ENCODE results near the gene ANKS3.

Gene ANKS3

GRCh38 chr16:4747906-4748681 lies 14.0 kb upstream of the ANKS3 start:
- Histone ChIP-seq H3K9me3 (ENCODE audit: control extremely low read depth in 1 of 5, control insufficient read depth in 4 of 5, insufficient read depth in 2 of 5, low read depth in 1 of 5, low read length in 4 of 5) (no peaks in the 10 kb centered on the region), H3K4me3 (ENCODE audit: control insufficient read depth in 1 of 7, extremely low read depth in 1 of 7, insufficient read depth in 4 of 7, low read depth in 2 of 7, low read length in 6 of 7) (no peak overlapping the region), H3K4me1 (ENCODE audit: control extremely low read depth in 1 of 4, control insufficient read depth in 4 of 4, insufficient read depth in 4 of 4, low read length in 3 of 4) (peaks cover 0 to 14% (median 4%) of the 10 kb centered on the region in 4 experiments), H3K36me3 (ENCODE audit: control insufficient read depth in 4 of 4, insufficient read depth in 4 of 4, low read length in 3 of 4) (peaks cover 3 to 39% (median 32%) of the 10 kb centered on the region in 4 experiments), H3K27ac (ENCODE audit: insufficient read depth in 1 of 2, low read depth in 1 of 2, low read length in 2 of 2, poor library complexity in 1 of 2, severe bottlenecking in 2 of 2) (no peak overlapping the region), H3K27me3 (replicated peaks in 2 of 5; ENCODE audit: control insufficient read depth in 4 of 5, insufficient read depth in 5 of 5, low read length in 4 of 5) (peaks cover 0 to under 1% (median 0%) of the 10 kb centered on the region in 5 experiments)
- no peak for DNase-seq
- ChIA-PET CTCF (interaction anchor here (1.5 kb wide), 1 partner anchor 14 kb away, joined by 4 read pairs; the partner anchor contains the start of genes ANKS3 and DNAAF8), POLR2A (interaction anchor here (0.6 kb wide), 1 partner anchor 94 kb away, joined by 4 read pairs; no protein-coding TSS in a partner anchor)
- WGBS (ENCODE audit: insufficient coverage) = 87% methylated on average over 6 of the region's 14 CpGs

GRCh38 chr16:4746991-4747574 lies 13.0 kb upstream of the ANKS3 start:
- Histone ChIP-seq H3K9me3 (ENCODE audit: control extremely low read depth in 1 of 5, control insufficient read depth in 4 of 5, insufficient read depth in 2 of 5, low read depth in 1 of 5, low read length in 4 of 5) (no peaks in the 10 kb centered on the region), H3K27ac (ENCODE audit: insufficient read depth in 1 of 2, low read depth in 1 of 2, low read length in 2 of 2, poor library complexity in 1 of 2, severe bottlenecking in 2 of 2) (no peak overlapping the region), H3K4me3 (ENCODE audit: control insufficient read depth in 1 of 7, extremely low read depth in 1 of 7, insufficient read depth in 4 of 7, low read depth in 2 of 7, low read length in 6 of 7) (no peak overlapping the region), H3K36me3 (ENCODE audit: control insufficient read depth in 4 of 4, insufficient read depth in 4 of 4, low read length in 3 of 4) (peaks cover 3 to 30% (median 23%) of the 10 kb centered on the region in 4 experiments), H3K4me1 (ENCODE audit: control extremely low read depth in 1 of 4, control insufficient read depth in 4 of 4, insufficient read depth in 4 of 4, low read length in 3 of 4) (peaks cover 0 to 15% (median 5%) of the 10 kb centered on the region in 4 experiments), H3K27me3 (replicated peaks in 2 of 5; ENCODE audit: control insufficient read depth in 4 of 5, insufficient read depth in 5 of 5, low read length in 4 of 5) (peaks cover 0 to 3% (median 2%) of the 10 kb centered on the region in 5 experiments)
- WGBS (ENCODE audit: insufficient coverage) = 77% methylated on average over 15 of the region's 15 CpGs
- ChIA-PET POLR2A (no interaction called here), CTCF (interaction anchor here (1.5 kb wide), 1 partner anchor 13 kb away, joined by 4 read pairs; the partner anchor contains the start of genes ANKS3 and DNAAF8)
- no peak for DNase-seq

GRCh38 chr16:4746215-4746614 lies 12.1 kb upstream of the ANKS3 start:
- Histone ChIP-seq H3K4me3 (ENCODE audit: control insufficient read depth in 1 of 7, extremely low read depth in 1 of 7, insufficient read depth in 4 of 7, low read depth in 2 of 7, low read length in 6 of 7) (no peak overlapping the region), H3K4me1 (ENCODE audit: control extremely low read depth in 1 of 4, control insufficient read depth in 4 of 4, insufficient read depth in 4 of 4, low read length in 3 of 4) (peaks cover 0 to 15% (median 5%) of the 10 kb centered on the region in 4 experiments), H3K27ac (ENCODE audit: insufficient read depth in 1 of 2, low read depth in 1 of 2, low read length in 2 of 2, poor library complexity in 1 of 2, severe bottlenecking in 2 of 2) (no peak overlapping the region), H3K9me3 (ENCODE audit: control extremely low read depth in 1 of 5, control insufficient read depth in 4 of 5, insufficient read depth in 2 of 5, low read depth in 1 of 5, low read length in 4 of 5) (no peaks in the 10 kb centered on the region), H3K27me3 (replicated peaks in 2 of 5; ENCODE audit: control insufficient read depth in 4 of 5, insufficient read depth in 5 of 5, low read length in 4 of 5) (peaks cover 0 to 3% (median 2%) of the 10 kb centered on the region in 5 experiments), H3K36me3 (ENCODE audit: control insufficient read depth in 4 of 4, insufficient read depth in 4 of 4, low read length in 3 of 4) (peaks cover 0 to 22% (median 16%) of the 10 kb centered on the region in 4 experiments)
- CTCF ChIA-PET = no interaction called here
- WGBS (ENCODE audit: insufficient coverage) = 97% methylated on average over 8 of the region's 8 CpGs
- no peak for DNase-seq
- POLR2A ChIA-PET = no interaction called here

- Histone ChIP-seq H3K4me1 (ENCODE audit: control extremely low read depth in 1 of 4, control insufficient read depth in 4 of 4, insufficient read depth in 4 of 4, low read length in 3 of 4) (peaks cover 0 to 15% (median 5%) of the 10 kb centered on the region in 4 experiments), H3K27ac (ENCODE audit: insufficient read depth in 1 of 2, low read depth in 1 of 2, low read length in 2 of 2, poor library complexity in 1 of 2, severe bottlenecking in 2 of 2) (no peak overlapping the region), H3K36me3 (ENCODE audit: control insufficient read depth in 4 of 4, insufficient read depth in 4 of 4, low read length in 3 of 4) (peaks cover 0 to 17% (median 11%) of the 10 kb centered on the region in 4 experiments), H3K4me3 (ENCODE audit: control insufficient read depth in 1 of 7, extremely low read depth in 1 of 7, insufficient read depth in 4 of 7, low read depth in 2 of 7, low read length in 6 of 7) (no peak overlapping the region), H3K9me3 (ENCODE audit: control extremely low read depth in 1 of 5, control insufficient read depth in 4 of 5, insufficient read depth in 2 of 5, low read depth in 1 of 5, low read length in 4 of 5) (no peaks in the 10 kb centered on the region), H3K27me3 (replicated peaks in 2 of 5; ENCODE audit: control insufficient read depth in 4 of 5, insufficient read depth in 5 of 5, low read length in 4 of 5) (peaks cover 0 to 3% (median 2%) of the 10 kb centered on the region in 5 experiments)
- POLR2A ChIA-PET = no interaction called here
- no peak for DNase-seq
- 100% methylated on average over 3 of the region's 3 CpGs for WGBS (ENCODE audit: insufficient coverage)
- CTCF ChIA-PET = no interaction called here
These were observed 11.2 kb upstream of the ANKS3 start for GRCh38 chr16:4745274-4745569.

- Histone ChIP-seq H3K4me3 (ENCODE audit: control insufficient read depth in 1 of 7, extremely low read depth in 1 of 7, insufficient read depth in 4 of 7, low read depth in 2 of 7, low read length in 6 of 7) (no peak overlapping the region), H3K9me3 (ENCODE audit: control extremely low read depth in 1 of 5, control insufficient read depth in 4 of 5, insufficient read depth in 2 of 5, low read depth in 1 of 5, low read length in 4 of 5) (no peaks in the 10 kb centered on the region), H3K4me1 (ENCODE audit: control extremely low read depth in 1 of 4, control insufficient read depth in 4 of 4, insufficient read depth in 4 of 4, low read length in 3 of 4) (peaks cover 0 to 15% (median 5%) of the 10 kb centered on the region in 4 experiments), H3K27ac (ENCODE audit: insufficient read depth in 1 of 2, low read depth in 1 of 2, low read length in 2 of 2, poor library complexity in 1 of 2, severe bottlenecking in 2 of 2) (no peak overlapping the region), H3K27me3 (replicated peaks in 2 of 5; ENCODE audit: control insufficient read depth in 4 of 5, insufficient read depth in 5 of 5, low read length in 4 of 5) (peaks cover 0 to 3% (median 2%) of the 10 kb centered on the region in 5 experiments), H3K36me3 (ENCODE audit: control insufficient read depth in 4 of 4, insufficient read depth in 4 of 4, low read length in 3 of 4) (peaks cover 0 to 12% (median 6%) of the 10 kb centered on the region in 4 experiments)
- DNase-seq = no peak
- ChIA-PET CTCF (no interaction called here), POLR2A (no interaction called here)
- WGBS (ENCODE audit: insufficient coverage) = 88% methylated on average over 9 of the region's 13 CpGs
These were observed 10.6 kb upstream of the ANKS3 start for GRCh38 chr16:4744555-4745273.

GRCh38 chr16:4743226-4743878 lies 9.3 kb upstream of the ANKS3 start:
- 43% methylated on average over 8 of the region's 14 CpGs for WGBS (ENCODE audit: insufficient coverage)
- Histone ChIP-seq H3K4me3 (ENCODE audit: control insufficient read depth in 1 of 7, extremely low read depth in 1 of 7, insufficient read depth in 4 of 7, low read depth in 2 of 7, low read length in 6 of 7) (peak overlapping the region in 1 of 7 experiments; percentile 60), H3K36me3 (ENCODE audit: control insufficient read depth in 4 of 4, insufficient read depth in 4 of 4, low read length in 3 of 4) (peaks cover 0 to under 1% (median 0%) of the 10 kb centered on the region in 4 experiments), H3K27ac (ENCODE audit: insufficient read depth in 1 of 2, low read depth in 1 of 2, low read length in 2 of 2, poor library complexity in 1 of 2, severe bottlenecking in 2 of 2) (no peak overlapping the region), H3K9me3 (ENCODE audit: control extremely low read depth in 1 of 5, control insufficient read depth in 4 of 5, insufficient read depth in 2 of 5, low read depth in 1 of 5, low read length in 4 of 5) (no peaks in the 10 kb centered on the region), H3K4me1 (ENCODE audit: control extremely low read depth in 1 of 4, control insufficient read depth in 4 of 4, insufficient read depth in 4 of 4, low read length in 3 of 4) (peaks cover 0 to 14% (median 5%) of the 10 kb centered on the region in 4 experiments), H3K27me3 (replicated peaks in 2 of 5; ENCODE audit: control insufficient read depth in 4 of 5, insufficient read depth in 5 of 5, low read length in 4 of 5) (peaks cover 0 to 3% (median 2%) of the 10 kb centered on the region in 5 experiments)
- POLR2A ChIA-PET = no interaction called here
- CTCF ChIA-PET = no interaction called here
- peak in 1 of 3 donors; percentile 10 for DNase-seq

All from common myeloid progenitor, CD34-positive (primary cell).